ENCODE results near the gene RING1. TPM values are rescaled to one million over a fixed set of nuclear protein-coding genes. Genes with fewer than 3 reads are reported as not detected.

The RING1 gene
- total RNA-seq, 4 donors from 2014 or later = 10.9 to 20.6 (median 13.9) TPM

DNA sequence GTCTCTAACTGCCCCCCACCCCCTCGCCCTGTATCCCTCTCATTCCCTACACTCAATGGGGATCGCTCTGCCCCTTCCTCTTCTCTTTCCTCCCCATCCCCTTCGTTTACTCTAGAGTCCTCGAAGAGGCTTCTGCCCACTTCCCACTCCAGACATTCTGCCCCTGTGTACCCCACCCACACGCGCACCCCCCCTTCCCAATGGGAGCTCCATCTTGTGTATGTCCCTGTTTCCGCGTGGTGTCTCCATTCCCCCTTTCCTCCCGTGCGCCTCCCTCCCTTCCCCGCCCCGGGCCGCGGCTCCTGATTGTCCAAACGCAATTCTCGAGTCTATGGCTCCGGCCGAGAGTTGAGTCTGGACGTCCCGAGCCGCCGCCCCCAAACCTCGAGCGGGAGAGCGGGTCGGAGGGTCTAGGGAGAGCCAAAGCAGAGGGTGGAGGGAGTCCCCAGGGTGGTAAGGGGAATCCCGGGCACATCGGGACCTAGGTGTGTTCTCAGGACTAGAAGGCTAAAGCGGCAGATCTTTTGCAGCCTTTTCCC lies 679 bp upstream of the RING1 start:
- Histone ChIP-seq H3K27me3 (no peaks in the 10 kb centered on the region), H3K4me3 (peak overlapping the region; percentile 84 to 91 (median 86)), H3K4me1 (peaks cover 28 to 73% (median 33%) of the 10 kb centered on the region in 3 donors), H3K36me3 (peaks cover 10 to 45% (median 15%) of the 10 kb centered on the region in 3 donors), H3K9me3 (no peaks in the 10 kb centered on the region), H3K27ac (peak overlapping the region; percentile 96 to 98 (median 96))
- no peak for DNase-seq
- 2 to 4% methylated on average over 12 to 15 of the region's 29 CpGs for whole genome bisulfite sequencing, 2 donors
- intact Hi-C loops (cut with DNase I) = no loop called here
- TF ChIP-seq, protein P1, sequence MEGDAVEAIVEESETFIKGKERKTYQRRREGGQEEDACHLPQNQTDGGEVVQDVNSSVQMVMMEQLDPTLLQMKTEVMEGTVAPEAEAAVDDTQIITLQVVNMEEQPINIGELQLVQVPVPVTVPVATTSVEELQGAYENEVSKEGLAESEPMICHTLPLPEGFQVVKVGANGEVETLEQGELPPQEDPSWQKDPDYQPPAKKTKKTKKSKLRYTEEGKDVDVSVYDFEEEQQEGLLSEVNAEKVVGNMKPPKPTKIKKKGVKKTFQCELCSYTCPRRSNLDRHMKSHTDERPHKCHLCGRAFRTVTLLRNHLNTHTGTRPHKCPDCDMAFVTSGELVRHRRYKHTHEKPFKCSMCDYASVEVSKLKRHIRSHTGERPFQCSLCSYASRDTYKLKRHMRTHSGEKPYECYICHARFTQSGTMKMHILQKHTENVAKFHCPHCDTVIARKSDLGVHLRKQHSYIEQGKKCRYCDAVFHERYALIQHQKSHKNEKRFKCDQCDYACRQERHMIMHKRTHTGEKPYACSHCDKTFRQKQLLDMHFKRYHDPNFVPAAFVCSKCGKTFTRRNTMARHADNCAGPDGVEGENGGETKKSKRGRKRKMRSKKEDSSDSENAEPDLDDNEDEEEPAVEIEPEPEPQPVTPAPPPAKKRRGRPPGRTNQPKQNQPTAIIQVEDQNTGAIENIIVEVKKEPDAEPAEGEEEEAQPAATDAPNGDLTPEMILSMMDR (IDR thresholded peaks at IDR 0.05) = no peak
- no peak for TF ChIP-seq POLR2A (IDR thresholded peaks at IDR 0.05)

DNA sequence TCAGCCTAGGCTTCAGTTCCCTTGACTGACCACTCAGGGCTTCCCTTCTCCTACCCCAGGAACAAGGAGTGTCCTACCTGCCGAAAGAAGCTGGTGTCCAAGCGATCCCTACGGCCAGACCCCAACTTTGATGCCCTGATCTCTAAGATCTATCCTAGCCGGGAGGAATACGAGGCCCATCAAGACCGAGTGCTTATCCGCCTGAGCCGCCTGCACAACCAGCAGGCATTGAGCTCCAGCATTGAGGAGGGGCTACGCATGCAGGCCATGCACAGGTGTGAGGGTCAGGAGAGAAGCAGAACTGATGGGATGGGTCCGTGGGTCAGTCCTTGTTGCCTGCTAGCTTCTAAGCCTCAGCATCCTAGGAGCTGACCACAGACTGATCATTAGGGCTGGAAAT lies 1.6 kb downstream of the RING1 start:
- 93 to 100% methylated on average over 1 to 8 of the region's 10 CpGs for WGBS, 2 donors
- H3K4me3 ChIP-seq = no peak overlapping the region
- no peak for DNase-seq
- no peak overlapping the region for H3K27ac ChIP-seq
- intact Hi-C loops (cut with DNase I) = no loop called here
- H3K9me3 ChIP-seq = no peaks in the 10 kb centered on the region
- H3K27me3 ChIP-seq = peaks cover 0 to 9% (median 0%) of the 10 kb centered on the region in 4 donors
- peaks cover 0 to 31% (median 4%) of the 10 kb centered on the region in 3 donors for H3K36me3 ChIP-seq
- TF ChIP-seq POLR2A (IDR thresholded peaks at IDR 0.05) = no peak
- TF ChIP-seq, protein P1 (IDR thresholded peaks at IDR 0.05) = no peak
- H3K4me1 ChIP-seq = peaks cover 29 to 69% (median 37%) of the 10 kb centered on the region in 3 donors

DNA sequence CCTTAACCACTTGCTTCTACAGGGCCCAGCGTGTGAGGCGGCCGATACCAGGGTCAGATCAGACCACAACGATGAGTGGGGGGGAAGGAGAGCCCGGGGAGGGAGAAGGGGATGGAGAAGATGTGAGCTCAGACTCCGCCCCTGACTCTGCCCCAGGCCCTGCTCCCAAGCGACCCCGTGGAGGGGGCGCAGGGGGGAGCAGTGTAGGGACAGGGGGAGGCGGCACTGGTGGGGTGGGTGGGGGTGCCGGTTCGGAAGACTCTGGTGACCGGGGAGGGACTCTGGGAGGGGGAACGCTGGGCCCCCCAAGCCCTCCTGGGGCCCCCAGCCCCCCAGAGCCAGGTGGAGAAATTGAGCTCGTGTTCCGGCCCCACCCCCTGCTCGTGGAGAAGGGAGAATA lies 2.8 kb downstream of the RING1 start:
- TF ChIP-seq, protein P1 (IDR thresholded peaks at IDR 0.05) = no peak
- no peak for TF ChIP-seq POLR2A (IDR thresholded peaks at IDR 0.05)
- peaks cover 0 to 9% (median 0%) of the 10 kb centered on the region in 4 donors for H3K27me3 ChIP-seq
- WGBS, 2 donors = 68 to 80% methylated on average over 3 to 7 of the region's 17 CpGs
- no peak overlapping the region for H3K4me3 ChIP-seq
- DNase-seq = no peak
- intact Hi-C loops (cut with DNase I) = no loop called here
- peaks cover 24 to 56% (median 29%) of the 10 kb centered on the region in 3 donors for H3K4me1 ChIP-seq
- no peak overlapping the region for H3K27ac ChIP-seq
- no peaks in the 10 kb centered on the region for H3K9me3 ChIP-seq
- H3K36me3 ChIP-seq = peaks cover 0 to 31% (median 4%) of the 10 kb centered on the region in 3 donors

DNA sequence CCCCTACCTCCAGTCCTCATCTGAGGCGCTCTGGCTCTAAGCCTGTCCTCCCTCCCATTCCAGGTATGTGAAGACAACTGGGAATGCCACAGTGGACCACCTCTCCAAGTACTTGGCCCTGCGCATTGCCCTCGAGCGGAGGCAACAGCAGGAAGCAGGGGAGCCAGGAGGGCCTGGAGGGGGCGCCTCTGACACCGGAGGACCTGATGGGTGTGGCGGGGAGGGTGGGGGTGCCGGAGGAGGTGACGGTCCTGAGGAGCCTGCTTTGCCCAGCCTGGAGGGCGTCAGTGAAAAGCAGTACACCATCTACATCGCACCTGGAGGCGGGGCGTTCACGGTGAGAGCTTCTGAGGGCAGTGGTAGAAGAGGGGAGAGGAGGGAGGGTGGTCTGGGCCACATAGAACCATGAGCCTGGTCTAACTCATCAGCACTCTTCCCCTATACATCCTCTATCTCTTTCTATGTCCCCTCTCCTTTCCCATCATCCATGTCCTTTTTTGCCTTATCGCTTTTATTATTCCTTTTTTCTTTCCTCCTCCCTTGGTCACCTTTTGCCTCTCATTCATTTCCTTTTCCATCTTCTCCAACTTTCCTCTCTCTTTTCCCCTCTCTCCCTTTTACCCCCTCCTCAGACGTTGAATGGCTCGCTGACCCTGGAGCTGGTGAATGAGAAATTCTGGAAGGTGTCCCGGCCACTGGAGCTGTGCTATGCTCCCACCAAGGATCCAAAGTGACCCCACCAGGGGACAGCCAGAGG lies 3.5 kb downstream of the RING1 start:
- peaks cover 0 to 9% (median 0%) of the 10 kb centered on the region in 4 donors for H3K27me3 ChIP-seq
- no peak overlapping the region for H3K4me3 ChIP-seq
- H3K36me3 ChIP-seq = peaks cover 0 to 31% (median 4%) of the 10 kb centered on the region in 3 donors
- H3K27ac ChIP-seq = no peak overlapping the region
- peaks cover 22 to 49% (median 29%) of the 10 kb centered on the region in 3 donors for H3K4me1 ChIP-seq
- no peak for TF ChIP-seq POLR2A (IDR thresholded peaks at IDR 0.05)
- TF ChIP-seq, protein P1 (IDR thresholded peaks at IDR 0.05) = no peak
- WGBS, 2 donors = 76 to 90% methylated on average over 10 to 12 of the region's 18 CpGs
- intact Hi-C loops (cut with DNase I) = no loop called here
- DNase-seq = no peak
- H3K9me3 ChIP-seq = no peaks in the 10 kb centered on the region

DNA sequence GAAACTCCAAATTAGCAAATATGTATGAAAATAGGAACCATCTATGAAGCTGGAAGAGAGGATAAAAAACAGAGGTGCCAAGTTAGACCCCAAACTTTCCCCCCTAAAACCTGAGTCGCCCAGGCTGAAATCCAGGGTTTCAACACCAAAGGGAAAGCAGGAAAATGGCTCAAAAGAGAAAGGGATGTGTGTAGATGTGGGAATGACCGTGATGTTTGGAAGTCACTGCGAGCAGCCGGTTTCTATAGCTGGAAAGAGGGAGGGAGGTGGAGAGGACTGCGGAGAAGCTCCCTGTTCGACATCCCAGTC lies 4.5 kb downstream of the RING1 start:
- intact Hi-C loops (cut with DNase I) = no loop called here
- H3K36me3 ChIP-seq = peaks cover 0 to 31% (median 4%) of the 10 kb centered on the region in 3 donors
- TF ChIP-seq POLR2A (IDR thresholded peaks at IDR 0.05) = no peak
- TF ChIP-seq, protein P1 (IDR thresholded peaks at IDR 0.05) = no peak
- peak overlapping the region in 1 of 4 donors; percentile 39 for H3K27ac ChIP-seq
- H3K27me3 ChIP-seq = peaks cover 0 to 9% (median 0%) of the 10 kb centered on the region in 4 donors
- H3K4me1 ChIP-seq = peaks cover 14 to 39% (median 22%) of the 10 kb centered on the region in 3 donors
- WGBS, 2 donors = 3 to 16% methylated on average over 6 of the region's 6 CpGs
- DNase-seq = no peak
- H3K4me3 ChIP-seq = peak overlapping the region; percentile 6 to 65 (median 41)
- no peaks in the 10 kb centered on the region for H3K9me3 ChIP-seq
